CD8-positive, alpha-beta memory T cell (primary cell): ENCODE measurements around the gene PDZRN4. TPM values are rescaled to one million over a fixed set of nuclear protein-coding genes. Genes with fewer than 3 reads are reported as not detected.

Experiments used
- CTCF ChIA-PET: fragments of 350-600 bp; sonication (Branson Sonifier 250); formaldehyde crosslinking; loops from one replicate; lab custom pipeline; 2021; ENCODE audit warnings: antibody characterized with exemption; lab: Charles Lee
- POLR2A ChIA-PET: fragments of 350-600 bp; sonication (Branson Sonifier 250); formaldehyde crosslinking; loops from one replicate; lab custom pipeline; 2021; ENCODE audit warnings: antibody characterized with exemption; lab: Charles Lee
- DNase-seq, 5 donors: peaks; one replicate each; pipeline versions ENCODE4 v3.0.0 to v3.0.0-alpha.2; 2020 to 2022; ENCODE audit warnings: mixed read lengths in 1 of 5
- H3K27ac ChIP-seq: one replicate; pipeline ENCODE4 v1.7.0; 2013; ENCODE audit warnings: low read depth, mild to moderate bottlenecking, low read length, moderate library complexity
- H3K27me3 ChIP-seq: 2 replicates; pipeline ENCODE4 v1.7.0; 2013; ENCODE audit warnings: low read length, mild to moderate bottlenecking; ENCODE audit not compliant: insufficient read depth, poor library complexity, severe bottlenecking
- H3K36me3 ChIP-seq: 2 replicates; pipeline ENCODE4 v1.7.0; 2013; ENCODE audit warnings: mild to moderate bottlenecking, low read length, moderate library complexity; ENCODE audit not compliant: insufficient read depth
- H3K4me1 ChIP-seq: 2 replicates; pipeline ENCODE4 v1.7.0; 2013; ENCODE audit warnings: mild to moderate bottlenecking, low read length, moderate library complexity; ENCODE audit not compliant: insufficient read depth
- H3K4me3 ChIP-seq: 2 replicates; pipeline ENCODE4 v1.7.0; 2013; ENCODE audit warnings: mild to moderate bottlenecking, low read length
- H3K9me3 ChIP-seq: 2 replicates; pipeline ENCODE4 v1.7.0; 2013; ENCODE audit warnings: mild to moderate bottlenecking, low read length
- H3K27ac Mint-ChIP-seq, 8 donors: one replicate each; pipeline ENCODE4 v1.8.0; 2020 to 2021; ENCODE audit warnings: mixed read lengths in 8 of 8, mild to moderate bottlenecking in 6 of 8, inconsistent platforms in 3 of 8, moderate library complexity in 3 of 8
- H3K27me3 Mint-ChIP-seq, 2 donors: one replicate each; pipeline ENCODE4 v1.8.0; 2020 to 2021; ENCODE audit warnings: mixed read lengths in 2 of 2, mild to moderate bottlenecking in 1 of 2, moderate library complexity in 1 of 2
- H3K36me3 Mint-ChIP-seq, 3 donors: one replicate each; pipeline ENCODE4 v1.8.0; 2020 to 2021; ENCODE audit warnings: mixed read lengths in 3 of 3, inconsistent platforms in 1 of 3, mild to moderate bottlenecking in 1 of 3
- H3K4me1 Mint-ChIP-seq, 3 donors: one replicate each; pipeline ENCODE4 v1.8.0; 2020 to 2021; ENCODE audit warnings: mixed read lengths in 3 of 3, inconsistent platforms in 1 of 3, mild to moderate bottlenecking in 1 of 3
- H3K4me3 Mint-ChIP-seq, 7 donors: one replicate each; pipeline ENCODE4 v1.8.0; 2020 to 2021; ENCODE audit warnings: mixed read lengths in 7 of 7, mild to moderate bottlenecking in 6 of 7, moderate library complexity in 4 of 7, inconsistent platforms in 2 of 7
- H3K9me3 Mint-ChIP-seq, 5 donors: one replicate each; pipeline ENCODE4 v1.8.0; 2020 to 2022; ENCODE audit warnings: mixed read lengths in 5 of 5, mild to moderate bottlenecking in 3 of 5, moderate library complexity in 2 of 5, inconsistent platforms in 1 of 5
- polyA plus RNA-seq: library from polyadenylated mRNA; unstranded; fragments of 300-500 nt; fragmentation: Illumina TruSeq; gene quantifications from one replicate; pipeline ENCODE4 v1.2.3, GENCODE V29; 2021
- total RNA-seq, 2 experiments: library from RNA; stranded (reverse); gene quantifications; one replicate each; pipeline ENCODE4 v1.2.3, GENCODE V29; 2021

Gene PDZRN4
- total RNA-seq = not detected
- polyA plus RNA-seq = not detected

GRCh38 chr12:41188058-41188840 lies at the start of gene PDZRN4:
Gene PDZRN4, plus strand, starts transcription at chr12:41188320.
- H3K27ac Mint-ChIP-seq = no peak within 1 kb of the TSS
- no peaks in the 10 kb centered on the region for H3K27me3 ChIP-seq
- no peak within 1 kb of the TSS for H3K27ac ChIP-seq
- CTCF ChIA-PET = no interaction called here
- no peaks in the 10 kb centered on the region for H3K9me3 ChIP-seq
- peaks cover 0 to 5% (median 3%) of the 10 kb centered on the region in 3 donors for H3K4me1 Mint-ChIP-seq
- H3K4me1 ChIP-seq = no peaks in the 10 kb centered on the region
- H3K4me3 ChIP-seq = no peak within 1 kb of the TSS
- H3K4me3 Mint-ChIP-seq = no peak within 1 kb of the TSS
- peaks cover 0 to 12% (median 8%) of the 10 kb centered on the region in 5 donors for H3K9me3 Mint-ChIP-seq
- POLR2A ChIA-PET = no interaction called here
- no peaks in the 10 kb centered on the region for H3K36me3 ChIP-seq
- H3K27me3 Mint-ChIP-seq = peaks cover 27 to 37% of the 10 kb centered on the region in 2 donors
- peaks cover 0 to 1% (median 0%) of the 10 kb centered on the region in 3 donors for H3K36me3 Mint-ChIP-seq
- no peak for DNase-seq

- H3K4me1 ChIP-seq = no peaks in the 10 kb centered on the region
- Mint-ChIP-seq H3K27me3 (peaks cover 0 to 1% of the 10 kb centered on the region in 2 donors), H3K9me3 (peaks cover 4 to 15% (median 9%) of the 10 kb centered on the region in 5 donors), H3K4me1 (no peaks in the 10 kb centered on the region), H3K4me3 (no peak overlapping the region), H3K27ac (no peak overlapping the region), H3K36me3 (no peaks in the 10 kb centered on the region)
- no peaks in the 10 kb centered on the region for H3K9me3 ChIP-seq
- no peak for DNase-seq
- H3K4me3 ChIP-seq = no peak overlapping the region
- H3K27me3 ChIP-seq = no peaks in the 10 kb centered on the region
- H3K27ac ChIP-seq = no peak overlapping the region
- CTCF ChIA-PET = no interaction called here
- H3K36me3 ChIP-seq = no peaks in the 10 kb centered on the region
- POLR2A ChIA-PET = no interaction called here
These were observed 48.0 kb upstream of the PDZRN4 start for GRCh38 chr12:41140117-41140516.

- H3K4me1 ChIP-seq = no peaks in the 10 kb centered on the region
- Mint-ChIP-seq H3K36me3 (no peaks in the 10 kb centered on the region), H3K9me3 (peaks cover 4 to 15% (median 7%) of the 10 kb centered on the region in 5 donors), H3K4me3 (no peak overlapping the region), H3K27me3 (peaks cover 0 to 1% of the 10 kb centered on the region in 2 donors), H3K27ac (no peak overlapping the region), H3K4me1 (no peaks in the 10 kb centered on the region)
- no peak for DNase-seq
- H3K36me3 ChIP-seq = no peaks in the 10 kb centered on the region
- H3K4me3 ChIP-seq = no peak overlapping the region
- no peak overlapping the region for H3K27ac ChIP-seq
- POLR2A ChIA-PET = no interaction called here
- H3K9me3 ChIP-seq = no peaks in the 10 kb centered on the region
- CTCF ChIA-PET = no interaction called here
- H3K27me3 ChIP-seq = no peaks in the 10 kb centered on the region
These were observed 47.0 kb upstream of the PDZRN4 start for GRCh38 chr12:41141104-41141503.

GRCh38 chr12:41142376-41142775 lies 45.7 kb upstream of the PDZRN4 start:
- no peaks in the 10 kb centered on the region for H3K36me3 ChIP-seq
- Mint-ChIP-seq H3K9me3 (peaks cover 6 to 13% (median 8%) of the 10 kb centered on the region in 5 donors), H3K27me3 (peaks cover 0 to 1% of the 10 kb centered on the region in 2 donors), H3K4me3 (no peak overlapping the region), H3K36me3 (no peaks in the 10 kb centered on the region), H3K4me1 (no peaks in the 10 kb centered on the region), H3K27ac (no peak overlapping the region)
- no peaks in the 10 kb centered on the region for H3K9me3 ChIP-seq
- H3K27me3 ChIP-seq = no peaks in the 10 kb centered on the region
- H3K27ac ChIP-seq = no peak overlapping the region
- no peak for DNase-seq
- H3K4me1 ChIP-seq = no peaks in the 10 kb centered on the region
- H3K4me3 ChIP-seq = no peak overlapping the region
- POLR2A ChIA-PET = no interaction called here
- CTCF ChIA-PET = no interaction called here

- CTCF ChIA-PET = no interaction called here
These were observed 36.3 kb upstream of the PDZRN4 start for GRCh38 chr12:41151793-41152192.

GRCh38 chr12:41162461-41162860 lies 25.7 kb upstream of the PDZRN4 start:
- ChIA-PET CTCF (no interaction called here), POLR2A (no interaction called here)
- no peaks in the 10 kb centered on the region for H3K4me1 Mint-ChIP-seq
- H3K9me3 ChIP-seq = no peaks in the 10 kb centered on the region
- H3K27ac Mint-ChIP-seq = no peak overlapping the region
- no peaks in the 10 kb centered on the region for H3K36me3 ChIP-seq
- no peak overlapping the region for H3K4me3 Mint-ChIP-seq
- H3K9me3 Mint-ChIP-seq = peaks cover 0 to 7% (median 4%) of the 10 kb centered on the region in 5 donors
- H3K4me1 ChIP-seq = no peaks in the 10 kb centered on the region
- DNase-seq = no peak
- H3K36me3 Mint-ChIP-seq = no peaks in the 10 kb centered on the region
- H3K27me3 ChIP-seq = no peaks in the 10 kb centered on the region
- no peak overlapping the region for H3K27ac ChIP-seq
- H3K4me3 ChIP-seq = no peak overlapping the region
- H3K27me3 Mint-ChIP-seq = peaks cover 0 to 5% of the 10 kb centered on the region in 2 donors

More at GRCh38 chr12:41151793-41152192, 36.3 kb upstream of the PDZRN4 start:
- Mint-ChIP-seq H3K4me1 (no peaks in the 10 kb centered on the region), H3K4me3 (no peak overlapping the region), H3K36me3 (no peaks in the 10 kb centered on the region), H3K27ac (no peak overlapping the region), H3K9me3 (peaks cover 0 to 2% (median under 1%) of the 10 kb centered on the region in 5 donors), H3K27me3 (no peaks in the 10 kb centered on the region)
- Histone ChIP-seq H3K36me3 (no peaks in the 10 kb centered on the region), H3K9me3 (no peaks in the 10 kb centered on the region), H3K4me3 (no peak overlapping the region), H3K27me3 (no peaks in the 10 kb centered on the region), H3K4me1 (no peaks in the 10 kb centered on the region), H3K27ac (no peak overlapping the region)
- DNase-seq = no peak
- POLR2A ChIA-PET = no interaction called here

GRCh38 chr12:41167701-41168100 lies 20.4 kb upstream of the PDZRN4 start:
- Histone ChIP-seq H3K9me3 (no peaks in the 10 kb centered on the region), H3K4me1 (no peaks in the 10 kb centered on the region), H3K27me3 (no peaks in the 10 kb centered on the region), H3K4me3 (no peak overlapping the region), H3K36me3 (no peaks in the 10 kb centered on the region), H3K27ac (no peak overlapping the region)
- ChIA-PET POLR2A (no interaction called here), CTCF (no interaction called here)
- Mint-ChIP-seq H3K4me3 (no peak overlapping the region), H3K4me1 (no peaks in the 10 kb centered on the region), H3K27ac (no peak overlapping the region), H3K27me3 (no peaks in the 10 kb centered on the region), H3K9me3 (peaks cover 0 to 7% (median 3%) of the 10 kb centered on the region in 5 donors), H3K36me3 (no peaks in the 10 kb centered on the region)
- DNase-seq = no peak

- Histone ChIP-seq H3K27me3 (no peaks in the 10 kb centered on the region), H3K9me3 (no peaks in the 10 kb centered on the region), H3K4me1 (no peaks in the 10 kb centered on the region), H3K4me3 (no peak overlapping the region), H3K36me3 (no peaks in the 10 kb centered on the region), H3K27ac (no peak overlapping the region)
- no peaks in the 10 kb centered on the region for H3K36me3 Mint-ChIP-seq
- POLR2A ChIA-PET = no interaction called here
- no peaks in the 10 kb centered on the region for H3K4me1 Mint-ChIP-seq
- CTCF ChIA-PET = no interaction called here
- no peaks in the 10 kb centered on the region for H3K27me3 Mint-ChIP-seq
- no peak for DNase-seq
- H3K4me3 Mint-ChIP-seq = no peak overlapping the region
- peaks cover 0 to 6% (median 0%) of the 10 kb centered on the region in 5 donors for H3K9me3 Mint-ChIP-seq
- H3K27ac Mint-ChIP-seq = no peak overlapping the region
These were observed 13.5 kb upstream of the PDZRN4 start for GRCh38 chr12:41174602-41175001.
